Measurements from ENCODE around the gene CNOT11.

The CNOT11 gene

DNA sequence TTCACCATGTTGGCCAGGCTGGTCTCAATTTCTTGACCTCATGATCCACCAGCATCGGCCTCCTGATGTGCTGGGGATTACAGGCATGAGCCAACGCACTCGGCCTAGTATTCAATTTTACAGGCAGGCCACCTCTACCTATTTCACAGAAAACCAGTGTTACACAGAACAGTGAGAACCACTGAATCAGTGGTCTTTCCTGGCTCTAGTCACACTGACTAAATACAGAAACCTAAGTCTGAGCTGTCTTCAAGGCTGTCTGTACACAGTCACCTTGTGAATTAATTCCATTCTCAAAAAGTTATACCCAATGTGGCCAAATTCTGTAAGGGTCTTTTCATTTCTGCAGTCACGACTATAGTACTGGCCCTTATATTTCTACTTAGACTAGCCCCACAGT is 52.3 kb downstream of the CNOT11 start:
- no peak overlapping the region for H3K4me3 ChIP-seq (ENCODE audit: low read depth, low read length)
- DNase-seq (ENCODE audit: low read depth) = no peak
- TF ChIP-seq CTCF (conservative IDR thresholded peaks at IDR 0.05; ENCODE audit: low read depth, low read length) = no peak

GRCh38 chr2:101305492-101306078 is 52.9 kb downstream of the CNOT11 start:
- DNase-seq (ENCODE audit: low read depth) = peak; percentile 83
- peak overlapping the region; percentile 15 for H3K4me3 ChIP-seq (ENCODE audit: low read depth, low read length)
- no peak for TF ChIP-seq CTCF (conservative IDR thresholded peaks at IDR 0.05; ENCODE audit: low read depth, low read length)

DNA sequence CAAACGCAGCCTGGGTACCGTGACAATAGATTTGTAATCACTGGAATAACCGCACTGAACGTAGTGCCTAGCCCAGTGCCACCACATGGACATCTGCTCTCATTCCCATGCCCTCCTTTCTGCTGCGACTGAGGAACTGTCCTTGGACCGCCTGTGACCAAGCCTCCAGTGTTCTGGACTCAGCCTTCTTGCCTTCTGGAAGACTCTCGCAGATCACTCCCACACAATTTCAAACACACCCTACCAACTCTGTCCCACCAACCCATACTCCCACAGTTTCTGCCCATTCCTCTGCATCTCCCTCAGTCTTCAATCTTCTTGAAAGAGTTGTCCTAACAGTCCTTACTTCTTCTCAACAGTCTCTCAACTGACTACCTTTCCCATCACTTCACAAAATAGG is 53.7 kb downstream of the CNOT11 start:
- DNase-seq (ENCODE audit: low read depth) = no peak
- peak overlapping the region; percentile 85 for H3K4me3 ChIP-seq (ENCODE audit: low read depth, low read length)
- TF ChIP-seq CTCF (conservative IDR thresholded peaks at IDR 0.05; ENCODE audit: low read depth, low read length) = no peak

DNA sequence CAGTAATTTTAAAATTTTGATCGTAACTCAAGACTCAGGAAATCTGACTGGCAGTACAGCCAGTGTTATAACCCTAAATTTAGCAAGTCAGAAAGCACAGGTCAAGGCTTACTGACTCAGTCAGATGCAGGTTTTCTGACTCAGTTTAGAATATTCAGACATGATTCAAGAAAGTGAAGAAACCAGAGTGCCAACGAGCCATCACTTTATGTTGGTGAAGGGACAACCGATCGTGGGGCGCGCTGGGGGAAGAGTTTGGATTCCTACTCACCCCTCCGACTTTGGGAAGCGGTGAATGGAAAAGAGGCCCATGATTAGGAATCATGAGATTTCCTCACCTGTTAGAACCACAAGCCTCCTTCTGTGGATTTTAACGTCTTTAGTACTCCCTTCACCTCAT is 54.8 kb downstream of the CNOT11 start:
- peak overlapping the region; percentile 85 for H3K4me3 ChIP-seq (ENCODE audit: low read depth, low read length)
- no peak for TF ChIP-seq CTCF (conservative IDR thresholded peaks at IDR 0.05; ENCODE audit: low read depth, low read length)
- DNase-seq (ENCODE audit: low read depth) = peak; percentile 15

- TF ChIP-seq CTCF (conservative IDR thresholded peaks at IDR 0.05; ENCODE audit: low read depth, low read length) = no peak
- H3K4me3 ChIP-seq (ENCODE audit: low read depth, low read length) = peak overlapping the region; percentile 85
- DNase-seq (ENCODE audit: low read depth) = peak; percentile 16
These were observed 55.3 kb downstream of the CNOT11 start for GRCh38 chr2:101307950-101308431.

DNA sequence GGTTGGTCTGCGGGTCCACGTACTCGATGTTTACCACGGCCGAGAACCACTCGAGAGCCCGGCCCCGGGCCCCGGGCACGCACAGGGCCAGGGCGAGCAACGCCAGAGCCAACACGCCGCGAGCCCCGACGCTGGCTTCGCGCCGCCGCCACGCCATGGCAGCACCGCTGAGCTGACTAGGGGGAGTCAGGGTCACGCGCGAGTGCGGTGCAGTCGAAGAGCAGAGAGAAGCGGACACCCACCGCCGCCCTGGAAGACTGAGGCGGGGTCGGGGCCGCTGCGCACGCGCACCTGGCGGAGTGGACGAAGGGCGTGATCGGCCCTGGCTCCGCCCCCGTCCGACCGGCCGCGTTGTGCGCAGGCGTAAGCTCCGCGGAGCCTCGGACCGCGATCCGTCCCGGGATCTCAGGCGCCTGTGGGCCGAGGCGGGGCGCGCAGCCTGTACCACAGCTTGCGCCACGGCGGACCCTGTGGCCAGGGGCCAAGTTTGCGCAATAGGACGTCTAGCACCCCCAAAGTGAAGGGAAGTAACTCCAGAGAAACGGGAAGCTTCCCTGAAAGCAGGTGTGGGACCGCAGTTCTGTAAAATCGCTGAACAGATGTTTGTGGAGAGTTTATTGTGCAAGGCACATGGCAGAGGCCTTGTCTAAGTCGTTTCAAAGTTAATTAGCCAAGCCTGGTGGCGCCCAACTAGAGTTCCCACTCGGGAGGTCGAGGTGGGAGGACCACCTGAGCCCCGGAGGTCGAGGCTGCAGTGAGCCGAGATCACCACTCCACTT is 55.9 kb downstream of the CNOT11 start, which contains the start of gene RNF149:
TSS of gene RNF149 (minus strand) at position 270 of the 779 bp plus-strand sequence. CDS start at position 157, 113 bp downstream.
- no peak for TF ChIP-seq CTCF (conservative IDR thresholded peaks at IDR 0.05; ENCODE audit: low read depth, low read length)
- peak; percentile 92 for DNase-seq (ENCODE audit: low read depth)

More for the DNA sequence above, 55.9 kb downstream of the CNOT11 start, which contains the start of gene RNF149:
- peak within 1 kb of the TSS; percentile 85 for H3K4me3 ChIP-seq (ENCODE audit: low read depth, low read length)

All from choroid plexus epithelial cell (primary cell).